Measurements from ENCODE around the gene ZC2HC1C. TPM values are rescaled to one million over a fixed set of nuclear protein-coding genes. Genes with fewer than 3 reads are reported as not detected.

Gene ZC2HC1C
- total and polyA plus RNA-seq, 4 donors: 2.7 to 7.6 (median 6.2) TPM

DNA sequence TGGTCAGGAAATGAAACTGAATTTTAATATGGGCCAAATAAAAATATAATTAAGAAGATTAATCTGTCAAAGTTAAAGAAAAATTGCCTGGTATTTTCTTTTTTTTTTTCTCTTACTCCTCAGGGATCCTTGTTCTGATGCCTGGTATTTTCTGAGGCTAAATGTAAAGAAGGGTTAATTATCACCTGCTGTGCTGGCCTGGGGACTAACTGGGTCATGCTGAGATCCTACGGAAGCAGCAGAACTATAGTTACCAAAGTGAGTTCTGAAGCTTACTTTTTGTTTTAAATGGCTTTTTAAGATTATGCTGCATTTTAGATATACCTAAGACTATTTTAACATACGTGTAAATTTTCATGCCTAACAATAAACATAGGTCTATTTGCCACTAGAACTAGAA lies 23.3 kb downstream of the ZC2HC1C start:
- no peak overlapping the region for H3K9ac ChIP-seq (ENCODE audit: insufficient read depth in 1 of 2, low read length in 2 of 2)
- no peak for ATAC-seq (ENCODE audit: insufficient read depth, low FRiP score)
- TF ChIP-seq, protein P1, sequence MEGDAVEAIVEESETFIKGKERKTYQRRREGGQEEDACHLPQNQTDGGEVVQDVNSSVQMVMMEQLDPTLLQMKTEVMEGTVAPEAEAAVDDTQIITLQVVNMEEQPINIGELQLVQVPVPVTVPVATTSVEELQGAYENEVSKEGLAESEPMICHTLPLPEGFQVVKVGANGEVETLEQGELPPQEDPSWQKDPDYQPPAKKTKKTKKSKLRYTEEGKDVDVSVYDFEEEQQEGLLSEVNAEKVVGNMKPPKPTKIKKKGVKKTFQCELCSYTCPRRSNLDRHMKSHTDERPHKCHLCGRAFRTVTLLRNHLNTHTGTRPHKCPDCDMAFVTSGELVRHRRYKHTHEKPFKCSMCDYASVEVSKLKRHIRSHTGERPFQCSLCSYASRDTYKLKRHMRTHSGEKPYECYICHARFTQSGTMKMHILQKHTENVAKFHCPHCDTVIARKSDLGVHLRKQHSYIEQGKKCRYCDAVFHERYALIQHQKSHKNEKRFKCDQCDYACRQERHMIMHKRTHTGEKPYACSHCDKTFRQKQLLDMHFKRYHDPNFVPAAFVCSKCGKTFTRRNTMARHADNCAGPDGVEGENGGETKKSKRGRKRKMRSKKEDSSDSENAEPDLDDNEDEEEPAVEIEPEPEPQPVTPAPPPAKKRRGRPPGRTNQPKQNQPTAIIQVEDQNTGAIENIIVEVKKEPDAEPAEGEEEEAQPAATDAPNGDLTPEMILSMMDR (IDR thresholded peaks at IDR 0.05; ENCODE audit: control extremely low read depth, extremely low read depth): no peak
- H3K4me3 ChIP-seq: no peak overlapping the region
- H3K4me1 ChIP-seq (ENCODE audit: control insufficient read depth in 5 of 5, insufficient read depth in 5 of 5, low read length in 5 of 5): peaks cover 0 to 4% (median 0%) of the 10 kb centered on the region in 5 donors
- H3K9me3 ChIP-seq (ENCODE audit: control insufficient read depth in 4 of 4, insufficient read depth in 3 of 4, low read length in 3 of 4): no peaks in the 10 kb centered on the region
- DNase-seq: no peak
- H3K27ac ChIP-seq (ENCODE audit: low read depth in 1 of 2, low read length in 1 of 2): no peak overlapping the region
- peaks cover 26 to 40% (median 32%) of the 10 kb centered on the region in 4 donors for H3K36me3 ChIP-seq (ENCODE audit: control insufficient read depth in 4 of 4, insufficient read depth in 4 of 4, low read length in 4 of 4)
- H3K27me3 ChIP-seq (ENCODE audit: control insufficient read depth in 3 of 3, insufficient read depth in 3 of 3, low read length in 2 of 3): no peaks in the 10 kb centered on the region
- 87 to 96% methylated on average over 2 of the region's 2 CpGs for WGBS, 2 donors

DNA sequence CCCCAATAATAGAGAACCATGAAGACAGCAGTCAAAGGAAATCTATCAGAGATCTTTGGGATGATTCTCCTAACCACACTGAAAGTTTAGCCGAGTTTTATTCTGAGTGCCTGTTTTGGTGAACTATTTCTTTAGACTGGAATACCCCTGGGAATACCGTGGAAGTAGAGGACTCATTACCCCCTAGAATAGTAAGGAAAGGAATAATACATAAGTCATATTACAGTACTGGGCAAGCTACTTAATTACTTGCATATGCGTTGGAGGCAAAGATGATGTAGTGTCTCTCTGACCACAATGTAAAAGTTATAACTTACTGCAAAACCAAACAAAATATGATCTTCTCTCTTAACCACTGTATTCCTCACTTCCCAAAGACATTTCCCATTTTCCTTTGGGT lies 25.5 kb downstream of the ZC2HC1C start:
- H3K27me3 ChIP-seq (ENCODE audit: control insufficient read depth in 3 of 3, insufficient read depth in 3 of 3, low read length in 2 of 3): no peaks in the 10 kb centered on the region
- TF ChIP-seq, protein P1 (IDR thresholded peaks at IDR 0.05; ENCODE audit: control extremely low read depth, extremely low read depth): no peak
- no peaks in the 10 kb centered on the region for H3K9me3 ChIP-seq (ENCODE audit: control insufficient read depth in 4 of 4, insufficient read depth in 3 of 4, low read length in 3 of 4)
- peaks cover 20 to 46% (median 37%) of the 10 kb centered on the region in 4 donors for H3K36me3 ChIP-seq (ENCODE audit: control insufficient read depth in 4 of 4, insufficient read depth in 4 of 4, low read length in 4 of 4)
- no peaks in the 10 kb centered on the region for H3K4me1 ChIP-seq (ENCODE audit: control insufficient read depth in 5 of 5, insufficient read depth in 5 of 5, low read length in 5 of 5)
- DNase-seq (no peak), ATAC-seq (ENCODE audit: insufficient read depth, low FRiP score) (no peak)
- no peak overlapping the region for H3K9ac ChIP-seq (ENCODE audit: insufficient read depth in 1 of 2, low read length in 2 of 2)
- WGBS, 2 donors: 97 to 100% methylated on average over 3 of the region's 3 CpGs
- H3K27ac ChIP-seq (ENCODE audit: low read depth in 1 of 2, low read length in 1 of 2): no peak overlapping the region
- no peak overlapping the region for H3K4me3 ChIP-seq

DNA sequence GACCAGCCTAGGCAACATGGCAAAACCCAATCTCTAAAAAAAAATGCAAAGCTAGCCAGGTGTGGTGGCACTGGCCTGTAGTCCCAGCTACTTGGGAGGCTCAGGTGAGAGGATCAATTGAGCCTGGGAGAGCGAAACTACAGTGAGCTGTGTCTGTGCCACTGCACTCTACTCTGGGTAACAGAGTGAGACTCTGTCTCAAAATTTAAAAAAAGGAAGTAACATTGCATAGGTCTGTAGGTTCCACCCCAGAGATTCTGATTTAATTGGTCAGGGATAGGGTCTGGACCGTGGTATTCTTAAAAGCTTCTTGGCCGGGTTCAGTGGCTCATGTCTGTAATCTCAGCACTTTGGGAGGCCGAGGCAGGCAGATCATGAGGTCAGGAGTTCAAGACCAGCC lies 26.2 kb downstream of the ZC2HC1C start:
- 91% methylated on average over 4 of the region's 4 CpGs for WGBS, 2 donors
- Histone ChIP-seq H3K36me3 (ENCODE audit: control insufficient read depth in 4 of 4, insufficient read depth in 4 of 4, low read length in 4 of 4) (peaks cover 23 to 45% (median 38%) of the 10 kb centered on the region in 4 donors), H3K9ac (ENCODE audit: insufficient read depth in 1 of 2, low read length in 2 of 2) (no peak overlapping the region), H3K4me3 (no peak overlapping the region), H3K27ac (ENCODE audit: low read depth in 1 of 2, low read length in 1 of 2) (no peak overlapping the region), H3K4me1 (ENCODE audit: control insufficient read depth in 5 of 5, insufficient read depth in 5 of 5, low read length in 5 of 5) (no peaks in the 10 kb centered on the region), H3K9me3 (ENCODE audit: control insufficient read depth in 4 of 4, insufficient read depth in 3 of 4, low read length in 3 of 4) (no peaks in the 10 kb centered on the region), H3K27me3 (ENCODE audit: control insufficient read depth in 3 of 3, insufficient read depth in 3 of 3, low read length in 2 of 3) (no peaks in the 10 kb centered on the region)
- TF ChIP-seq, protein P1 (IDR thresholded peaks at IDR 0.05; ENCODE audit: control extremely low read depth, extremely low read depth): no peak
- DNase-seq (no peak), ATAC-seq (ENCODE audit: insufficient read depth, low FRiP score) (no peak)

- Histone ChIP-seq H3K36me3 (ENCODE audit: control insufficient read depth in 4 of 4, insufficient read depth in 4 of 4, low read length in 4 of 4) (peaks cover 29 to 47% (median 37%) of the 10 kb centered on the region in 4 donors), H3K4me1 (ENCODE audit: control insufficient read depth in 5 of 5, insufficient read depth in 5 of 5, low read length in 5 of 5) (no peaks in the 10 kb centered on the region), H3K4me3 (no peak overlapping the region), H3K9ac (ENCODE audit: insufficient read depth in 1 of 2, low read length in 2 of 2) (no peak overlapping the region), H3K27ac (ENCODE audit: low read depth in 1 of 2, low read length in 1 of 2) (no peak overlapping the region), H3K27me3 (ENCODE audit: control insufficient read depth in 3 of 3, insufficient read depth in 3 of 3, low read length in 2 of 3) (no peaks in the 10 kb centered on the region), H3K9me3 (ENCODE audit: control insufficient read depth in 4 of 4, insufficient read depth in 3 of 4, low read length in 3 of 4) (no peaks in the 10 kb centered on the region)
- ATAC-seq (ENCODE audit: insufficient read depth, low FRiP score): no peak
- DNase-seq: no peak
- 96 to 98% methylated on average over 6 of the region's 6 CpGs for WGBS, 2 donors
- TF ChIP-seq, protein P1 (IDR thresholded peaks at IDR 0.05; ENCODE audit: control extremely low read depth, extremely low read depth): no peak
Observed at GRCh38 chr14:75096959-75097358, 27.5 kb downstream of the ZC2HC1C start.

All from lung (tissue), 12 donors.